ENCODE measurements around the gene RILPL2. TPM values are rescaled to one million over a fixed set of nuclear protein-coding genes. Genes with fewer than 3 reads are reported as not detected.
"Not testable (repeated sequence)": the region's sequence is repeated elsewhere in the genome, so short reads cannot be mapped to it uniquely, and the experiment has no call there.

The RILPL2 gene
- total and polyA plus RNA-seq, 9 of the 15 experiments (the other 6 are each of a cell fraction or from before 2014, with no cell fraction given) = 0.61 to 5.8 (median 4.3) TPM

DNA sequence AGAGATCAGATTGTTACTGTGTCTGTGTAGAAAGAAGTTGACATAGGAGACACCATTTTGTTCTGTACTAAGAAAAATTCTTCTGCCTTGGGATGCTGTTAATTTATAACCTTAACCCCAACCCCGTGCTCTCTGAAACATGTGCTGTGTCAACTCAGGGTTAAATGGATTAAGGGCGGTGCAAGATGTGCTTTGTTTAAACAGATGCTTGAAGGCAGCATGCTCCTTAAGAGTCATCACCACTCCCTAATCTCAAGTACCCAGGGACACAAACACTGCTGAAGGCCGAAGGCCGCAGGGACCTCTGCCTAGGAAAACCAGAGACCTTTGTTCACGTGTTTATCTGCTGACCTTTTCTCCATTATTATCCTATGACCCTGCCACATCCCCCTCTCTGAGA is 64.1 kb downstream of the RILPL2 start (continued):
- TF ChIP-seq TAF7 (tag; IDR thresholded peaks at IDR 0.05) = peak; percentile 40; the same call in 1 of the 2 replicates
- TF ChIP-seq NFIC (IDR thresholded peaks at IDR 0.05) = peak; percentile 80
- peak; percentile 55 for TF ChIP-seq ZFX (CRISPR knock-in tag; IDR thresholded peaks at IDR 0.05)
- TF ChIP-seq, protein P1, sequence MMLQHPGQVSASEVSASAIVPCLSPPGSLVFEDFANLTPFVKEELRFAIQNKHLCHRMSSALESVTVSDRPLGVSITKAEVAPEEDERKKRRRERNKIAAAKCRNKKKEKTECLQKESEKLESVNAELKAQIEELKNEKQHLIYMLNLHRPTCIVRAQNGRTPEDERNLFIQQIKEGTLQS (IDR thresholded peaks at IDR 0.05) = peak; percentile 57
- TF ChIP-seq, protein P1 (CRISPR knock-in tag; conservative IDR thresholded peaks at IDR 0.05) = not testable (repeated sequence)
- peak; percentile 75 for TF ChIP-seq SMARCA4 (IDR thresholded peaks at IDR 0.05)
- TF ChIP-seq PTRF (tag; IDR thresholded peaks at IDR 0.05) = peak; percentile 35; the same call in 1 of the 2 replicates
- TF ChIP-seq FOSL1 (tag; conservative IDR thresholded peaks at IDR 0.05) = peak; percentile 24; the same call in 1 of the 2 replicates
- TF ChIP-seq KDM1A (IDR thresholded peaks at IDR 0.05) = peak; percentile 96
- TF ChIP-seq, protein P2, sequence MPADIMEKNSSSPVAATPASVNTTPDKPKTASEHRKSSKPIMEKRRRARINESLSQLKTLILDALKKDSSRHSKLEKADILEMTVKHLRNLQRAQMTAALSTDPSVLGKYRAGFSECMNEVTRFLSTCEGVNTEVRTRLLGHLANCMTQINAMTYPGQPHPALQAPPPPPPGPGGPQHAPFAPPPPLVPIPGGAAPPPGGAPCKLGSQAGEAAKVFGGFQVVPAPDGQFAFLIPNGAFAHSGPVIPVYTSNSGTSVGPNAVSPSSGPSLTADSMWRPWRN (IDR thresholded peaks at IDR 0.05; ENCODE audit: low read depth) = peak; percentile 52; the same call in 1 of the 2 replicates
- TF ChIP-seq, protein P3, sequence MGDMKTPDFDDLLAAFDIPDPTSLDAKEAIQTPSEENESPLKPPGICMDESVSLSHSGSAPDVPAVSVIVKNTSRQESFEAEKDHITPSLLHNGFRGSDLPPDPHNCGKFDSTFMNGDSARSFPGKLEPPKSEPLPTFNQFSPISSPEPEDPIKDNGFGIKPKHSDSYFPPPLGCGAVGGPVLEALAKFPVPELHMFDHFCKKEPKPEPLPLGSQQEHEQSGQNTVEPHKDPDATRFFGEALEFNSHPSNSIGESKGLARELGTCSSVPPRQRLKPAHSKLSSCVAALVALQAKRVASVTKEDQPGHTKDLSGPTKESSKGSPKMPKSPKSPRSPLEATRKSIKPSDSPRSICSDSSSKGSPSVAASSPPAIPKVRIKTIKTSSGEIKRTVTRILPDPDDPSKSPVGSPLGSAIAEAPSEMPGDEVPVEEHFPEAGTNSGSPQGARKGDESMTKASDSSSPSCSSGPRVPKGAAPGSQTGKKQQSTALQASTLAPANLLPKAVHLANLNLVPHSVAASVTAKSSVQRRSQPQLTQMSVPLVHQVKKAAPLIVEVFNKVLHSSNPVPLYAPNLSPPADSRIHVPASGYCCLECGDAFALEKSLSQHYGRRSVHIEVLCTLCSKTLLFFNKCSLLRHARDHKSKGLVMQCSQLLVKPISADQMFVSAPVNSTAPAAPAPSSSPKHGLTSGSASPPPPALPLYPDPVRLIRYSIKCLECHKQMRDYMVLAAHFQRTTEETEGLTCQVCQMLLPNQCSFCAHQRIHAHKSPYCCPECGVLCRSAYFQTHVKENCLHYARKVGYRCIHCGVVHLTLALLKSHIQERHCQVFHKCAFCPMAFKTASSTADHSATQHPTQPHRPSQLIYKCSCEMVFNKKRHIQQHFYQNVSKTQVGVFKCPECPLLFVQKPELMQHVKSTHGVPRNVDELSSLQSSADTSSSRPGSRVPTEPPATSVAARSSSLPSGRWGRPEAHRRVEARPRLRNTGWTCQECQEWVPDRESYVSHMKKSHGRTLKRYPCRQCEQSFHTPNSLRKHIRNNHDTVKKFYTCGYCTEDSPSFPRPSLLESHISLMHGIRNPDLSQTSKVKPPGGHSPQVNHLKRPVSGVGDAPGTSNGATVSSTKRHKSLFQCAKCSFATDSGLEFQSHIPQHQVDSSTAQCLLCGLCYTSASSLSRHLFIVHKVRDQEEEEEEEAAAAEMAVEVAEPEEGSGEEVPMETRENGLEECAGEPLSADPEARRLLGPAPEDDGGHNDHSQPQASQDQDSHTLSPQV (IDR thresholded peaks at IDR 0.05) = peak; percentile 86
- 0 out of 2 replicates have a peak, but pooled peaks have one; percentile 30 for TF ChIP-seq SMAD3 (CRISPR knock-in tag; conservative IDR thresholded peaks at IDR 0.05)
- peak; percentile 63 for TF ChIP-seq SMAD4 (CRISPR knock-in tag; conservative IDR thresholded peaks at IDR 0.05)

Data from K562 (cell line).